CD4-positive, alpha-beta memory T cell (primary cell): Measurements from ENCODE around the gene CNNM3. TPM values are rescaled to one million over a fixed set of nuclear protein-coding genes. Genes with fewer than 3 reads are reported as not detected.
A peak's percentile ranks its signal among the peaks of the same experiment; 100 is the strongest.
"Not testable (repeated sequence)": the region's sequence is repeated elsewhere in the genome, so short reads cannot be mapped to it uniquely, and the experiment has no call there.

Source experiments
- CTCF ChIA-PET: fragments of 350-600 bp; sonication (Branson Sonifier 250); formaldehyde crosslinking; loops from one replicate; lab custom pipeline; 2021; ENCODE audit warnings: inconsistent platforms; ENCODE audit not compliant: partially characterized antibody; lab: Charles Lee
- POLR2A ChIA-PET: fragments of 350-600 bp; sonication (Branson Sonifier 250); formaldehyde crosslinking; loops from one replicate; lab custom pipeline; 2021; ENCODE audit not compliant: partially characterized antibody; lab: Charles Lee
- DNase-seq, 5 donors: peaks; one replicate each; pipeline versions ENCODE4 v3.0.0 to v3.0.0-alpha.2; 2020 to 2022; ENCODE audit warnings: mixed read lengths in 1 of 5
- H3K27ac ChIP-seq: one replicate; pipeline ENCODE4 v1.7.0; 2013; ENCODE audit warnings: low read depth, low read length
- H3K27me3 ChIP-seq: 2 replicates; pipeline ENCODE4 v1.7.0; 2013; ENCODE audit warnings: mild to moderate bottlenecking, low read length, moderate library complexity; ENCODE audit not compliant: insufficient read depth
- H3K36me3 ChIP-seq: 2 replicates; pipeline ENCODE4 v1.7.0; 2013; ENCODE audit warnings: mild to moderate bottlenecking, low read length, moderate library complexity; ENCODE audit not compliant: insufficient read depth
- H3K4me1 ChIP-seq: 2 replicates; pipeline ENCODE4 v1.7.0; 2013; ENCODE audit warnings: mild to moderate bottlenecking, low read length, moderate library complexity; ENCODE audit not compliant: insufficient read depth
- H3K4me3 ChIP-seq, 2 donors: one replicate each; pipeline ENCODE4 v1.7.0; 2013; ENCODE audit warnings: low read length in 2 of 2, mild to moderate bottlenecking in 1 of 2
- H3K9me3 ChIP-seq, 2 donors: one replicate each; pipeline ENCODE4 v1.7.0; 2013; ENCODE audit warnings: low read length in 2 of 2, control low read depth in 1 of 2; ENCODE audit not compliant: control insufficient read depth in 1 of 2
- H3K27ac Mint-ChIP-seq, 7 donors: one replicate each; pipeline ENCODE4 v1.8.0; 2020 to 2021; ENCODE audit warnings: mixed read lengths in 7 of 7, mild to moderate bottlenecking in 6 of 7, inconsistent platforms in 3 of 7, moderate library complexity in 3 of 7
- H3K27me3 Mint-ChIP-seq, 2 donors: one replicate each; pipeline ENCODE4 v1.8.0; 2020 to 2021; ENCODE audit warnings: mixed read lengths in 2 of 2
- H3K36me3 Mint-ChIP-seq, 2 donors: one replicate each; pipeline ENCODE4 v1.8.0; 2020 to 2021; ENCODE audit warnings: mixed read lengths in 2 of 2, inconsistent platforms in 1 of 2, mild to moderate bottlenecking in 1 of 2
- H3K4me1 Mint-ChIP-seq, 4 donors: one replicate each; pipeline ENCODE4 v1.8.0; 2020 to 2021; ENCODE audit warnings: mixed read lengths in 4 of 4, mild to moderate bottlenecking in 1 of 4
- H3K4me3 Mint-ChIP-seq, 8 donors: one replicate each; pipeline ENCODE4 v1.8.0; 2020 to 2021; ENCODE audit warnings: mixed read lengths in 8 of 8, mild to moderate bottlenecking in 7 of 8, moderate library complexity in 6 of 8, inconsistent platforms in 3 of 8
- H3K9me3 Mint-ChIP-seq, 8 donors: one replicate each; pipeline ENCODE4 v1.8.0; 2020 to 2021; ENCODE audit warnings: mixed read lengths in 8 of 8, mild to moderate bottlenecking in 5 of 8, inconsistent platforms in 3 of 8, moderate library complexity in 1 of 8
- intact Hi-C: fragments of 100-400 bp; cut with micrococcal nuclease; formaldehyde crosslinking; loops from one replicate; pipeline ENCODE4 v1.15.1; 2023
- polyA plus RNA-seq, 2 donors: library from polyadenylated mRNA; unstranded; fragments of 300-500 nt; fragmentation: Illumina TruSeq; gene quantifications; one replicate each; pipeline ENCODE4 v1.2.3, GENCODE V29; 2021
- total RNA-seq, 2 experiments: library from RNA; stranded (reverse); gene quantifications; one replicate each; pipeline ENCODE4 v1.2.3, GENCODE V29; 2021

The CNNM3 gene
- total and polyA plus RNA-seq, 4 experiments from 2014 or later, result 3.7 to 57.4 (median 34.1) TPM

- Histone ChIP-seq H3K9me3 (no peaks in the 10 kb centered on the region), H3K4me3 (no peak overlapping the region), H3K36me3 (peaks cover 40% of the 10 kb centered on the region), H3K4me1 (peaks cover 38% of the 10 kb centered on the region), H3K27ac (no peak overlapping the region), H3K27me3 (no peaks in the 10 kb centered on the region)
- Mint-ChIP-seq H3K36me3 (peaks cover 16 to 45% of the 10 kb centered on the region in 2 donors), H3K27me3 (no peaks in the 10 kb centered on the region), H3K9me3 (no peaks in the 10 kb centered on the region), H3K4me3 (peak overlapping the region in 6 of 8 donors; percentile 1 to 58 (median 20)), H3K27ac (peak overlapping the region; percentile 53 to 87 (median 77)), H3K4me1 (peaks cover 19 to 56% (median 31%) of the 10 kb centered on the region in 4 donors)
- POLR2A ChIA-PET, result interaction anchor here (0.5 to 10.0 kb wide), 8 partner anchors 8 to 102 kb away, joined by 3 to 194 read pairs (median 11); partner anchors contain the start of gene SEMA4C
- intact Hi-C loops, result no loop called here
- peak in 4 of 5 donors; percentile 37 to 75 (median 46) for DNase-seq
- CTCF ChIA-PET, result interaction anchor here (1.1 to 16.0 kb wide), 4 partner anchors 10 to 102 kb away, joined by 5 to 624 read pairs (median 38); partner anchors contain the start of gene SEMA4C
Measured at GRCh38 chr2:96860065-96861029, 44.3 kb downstream of the CNNM3 start.

DNA sequence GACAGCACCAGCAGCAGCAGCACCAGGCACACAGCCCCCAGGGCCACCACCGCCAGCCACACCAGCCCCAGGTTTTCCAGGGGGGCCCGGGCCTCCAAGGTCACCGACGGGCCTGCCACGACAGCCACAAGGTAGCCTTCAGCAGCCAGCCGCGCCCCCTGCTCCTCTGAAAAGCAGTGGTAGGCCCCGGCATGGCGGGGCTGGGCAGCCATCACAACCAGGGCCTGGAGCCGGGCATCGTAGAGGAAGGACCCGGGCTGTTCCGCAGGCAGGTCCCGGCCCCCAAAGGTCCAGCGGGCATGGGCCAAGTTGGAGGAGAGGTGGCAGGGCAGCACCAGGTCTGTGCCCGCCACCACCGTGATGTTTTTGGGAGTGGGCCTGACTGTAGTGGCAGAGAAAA is 45.0 kb downstream of the CNNM3 start:
- Mint-ChIP-seq H3K9me3 (no peaks in the 10 kb centered on the region), H3K27ac (peak overlapping the region in 2 of 7 donors; percentile 44 to 78), H3K36me3 (peaks cover 23 to 51% of the 10 kb centered on the region in 2 donors), H3K4me3 (no peak overlapping the region), H3K4me1 (peaks cover 21 to 61% (median 34%) of the 10 kb centered on the region in 4 donors), H3K27me3 (no peaks in the 10 kb centered on the region)
- H3K36me3 ChIP-seq, result peaks cover 47% of the 10 kb centered on the region
- ChIA-PET CTCF (interaction anchor here (1.1 to 16.0 kb wide), 4 partner anchors 9 to 102 kb away, joined by 5 to 624 read pairs (median 38); partner anchors contain the start of gene SEMA4C), POLR2A (interaction anchor here (1.1 to 10.0 kb wide), 5 partner anchors 8 to 102 kb away, joined by 5 to 194 read pairs (median 6); partner anchors contain the start of gene SEMA4C)
- DNase-seq, result no peak
- H3K4me1 ChIP-seq, result peaks cover 35% of the 10 kb centered on the region
- no peaks in the 10 kb centered on the region for H3K9me3 ChIP-seq
- H3K27ac ChIP-seq, result no peak overlapping the region
- no peaks in the 10 kb centered on the region for H3K27me3 ChIP-seq
- intact Hi-C loops, result no loop called here
- H3K4me3 ChIP-seq, result no peak overlapping the region

GRCh38 chr2:96863056-96863455 is 47.0 kb downstream of the CNNM3 start:
- peaks cover 22 to 59% (median 36%) of the 10 kb centered on the region in 4 donors for H3K4me1 Mint-ChIP-seq
- H3K27me3 ChIP-seq, DNase-seq, H3K9me3 Mint-ChIP-seq, H3K9me3 ChIP-seq, H3K4me3 ChIP-seq, H3K27me3 Mint-ChIP-seq, intact Hi-C loops, H3K27ac ChIP-seq: not testable (repeated sequence)
- Histone ChIP-seq H3K36me3 (peaks cover 58% of the 10 kb centered on the region), H3K4me1 (peaks cover 42% of the 10 kb centered on the region)
- peak overlapping the region in 1 of 7 donors; percentile 78 for H3K27ac Mint-ChIP-seq
- ChIA-PET POLR2A (interaction anchor here (1.2 to 10.0 kb wide), 2 partner anchors 49 to 90 kb away, joined by 3 to 194 read pairs; no protein-coding TSS in a partner anchor), CTCF (interaction anchor here (1.0 to 16.0 kb wide), 3 partner anchors 85 to 249 kb away, joined by 3 to 624 read pairs (median 8); partner anchors contain the start of gene ANKRD36)
- peak overlapping the region in 1 of 8 donors; percentile 15 for H3K4me3 Mint-ChIP-seq
- H3K36me3 Mint-ChIP-seq, result peaks cover 23 to 57% of the 10 kb centered on the region in 2 donors

GRCh38 chr2:96863575-96864342 is 47.7 kb downstream of the CNNM3 start:
- H3K9me3 Mint-ChIP-seq, result no peaks in the 10 kb centered on the region
- no peaks in the 10 kb centered on the region for H3K27me3 ChIP-seq
- POLR2A ChIA-PET, result interaction anchor here (0.8 to 10.0 kb wide), 3 partner anchors 49 to 90 kb away, joined by 3 to 194 read pairs (median 3); no protein-coding TSS in a partner anchor
- H3K27ac ChIP-seq, result no peak overlapping the region
- no peaks in the 10 kb centered on the region for H3K9me3 ChIP-seq
- no peak overlapping the region for H3K4me3 ChIP-seq
- peaks cover 23 to 60% of the 10 kb centered on the region in 2 donors for H3K36me3 Mint-ChIP-seq
- H3K4me1 Mint-ChIP-seq, result peaks cover 22 to 62% (median 35%) of the 10 kb centered on the region in 4 donors
- peaks cover 40% of the 10 kb centered on the region for H3K4me1 ChIP-seq
- H3K4me3 Mint-ChIP-seq, result peak overlapping the region in 1 of 8 donors; percentile 15
- no peaks in the 10 kb centered on the region for H3K27me3 Mint-ChIP-seq
- intact Hi-C loops, result no loop called here
- no peak overlapping the region for H3K27ac Mint-ChIP-seq
- H3K36me3 ChIP-seq, result peaks cover 58% of the 10 kb centered on the region
- no peak for DNase-seq
- CTCF ChIA-PET, result interaction anchor here (1.1 to 16.0 kb wide), 3 partner anchors 84 to 249 kb away, joined by 3 to 624 read pairs (median 8); partner anchors contain the start of gene ANKRD36

DNA sequence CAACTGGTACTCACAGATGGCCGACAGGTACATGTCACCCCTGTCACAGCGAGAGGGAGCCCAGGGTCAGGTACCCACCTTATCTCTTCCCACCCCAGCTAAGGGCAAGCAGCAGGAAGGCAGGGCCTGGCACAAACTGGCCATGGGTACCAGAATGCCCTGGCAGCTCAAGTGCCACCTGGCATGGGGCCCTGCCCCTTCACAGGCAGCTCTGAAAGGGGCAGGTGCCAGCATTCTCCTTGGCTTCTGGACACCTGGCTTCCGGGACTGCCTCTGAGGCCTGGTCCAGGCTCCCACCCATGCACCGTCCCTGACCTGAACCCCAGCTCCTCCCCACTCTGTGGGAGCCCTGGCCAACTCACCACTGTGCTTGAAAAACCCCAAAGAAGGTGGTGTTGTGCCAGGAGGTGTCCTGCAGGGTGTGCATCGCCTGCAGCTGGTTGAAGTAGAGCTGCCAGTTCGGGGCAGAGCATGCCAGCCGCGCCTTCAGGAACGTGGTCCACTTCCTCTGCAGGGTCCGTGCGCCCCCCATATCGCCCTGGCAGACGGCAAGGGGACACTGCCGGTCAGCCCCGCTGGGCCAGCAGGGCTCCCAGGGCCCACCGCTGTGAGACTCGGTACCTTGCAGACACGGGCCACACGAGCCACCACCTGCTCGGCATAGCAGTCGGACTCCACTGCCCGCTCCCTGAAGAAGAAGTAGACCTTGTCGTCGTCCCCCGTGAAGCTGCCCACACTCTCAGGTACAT is 48.4 kb downstream of the CNNM3 start:
- peaks cover 33% of the 10 kb centered on the region for H3K4me1 ChIP-seq
- POLR2A ChIA-PET, result interaction anchor here (0.7 to 10.0 kb wide), 6 partner anchors 15 to 327 kb away, joined by 3 to 194 read pairs (median 3); no protein-coding TSS in a partner anchor
- no peak overlapping the region for H3K27ac ChIP-seq
- no peak overlapping the region for H3K4me3 Mint-ChIP-seq
- no peaks in the 10 kb centered on the region for H3K27me3 ChIP-seq
- peaks cover 58% of the 10 kb centered on the region for H3K36me3 ChIP-seq
- H3K4me3 ChIP-seq, result no peak overlapping the region
- no peaks in the 10 kb centered on the region for H3K27me3 Mint-ChIP-seq
- DNase-seq, result no peak
- peaks cover 21 to 55% (median 31%) of the 10 kb centered on the region in 4 donors for H3K4me1 Mint-ChIP-seq
- no peaks in the 10 kb centered on the region for H3K9me3 Mint-ChIP-seq
- intact Hi-C loops, result no loop called here
- no peak overlapping the region for H3K27ac Mint-ChIP-seq
- H3K36me3 Mint-ChIP-seq, result peaks cover 23 to 60% of the 10 kb centered on the region in 2 donors
- CTCF ChIA-PET, result interaction anchor here (1.1 to 16.0 kb wide), 2 partner anchors 83 to 97 kb away, joined by 3 to 624 read pairs; no protein-coding TSS in a partner anchor
- no peaks in the 10 kb centered on the region for H3K9me3 ChIP-seq

GRCh38 chr2:96865654-96866053 is 49.6 kb downstream of the CNNM3 start:
- peaks cover 54% of the 10 kb centered on the region for H3K36me3 ChIP-seq
- peak overlapping the region in 3 of 7 donors; percentile 41 to 70 (median 69) for H3K27ac Mint-ChIP-seq

More at GRCh38 chr2:96865654-96866053, 49.6 kb downstream of the CNNM3 start:
- intact Hi-C loops, result no loop called here
- POLR2A ChIA-PET, result interaction anchor here (0.7 to 10.0 kb wide), 6 partner anchors 7 to 328 kb away, joined by 3 to 194 read pairs (median 40); partner anchors contain the start of gene ANKRD39
- peaks cover 20 to 48% (median 27%) of the 10 kb centered on the region in 4 donors for H3K4me1 Mint-ChIP-seq
- DNase-seq, result no peak
- peaks cover 26% of the 10 kb centered on the region for H3K4me1 ChIP-seq
- H3K9me3 ChIP-seq, result no peaks in the 10 kb centered on the region
- H3K27me3 ChIP-seq, result no peaks in the 10 kb centered on the region
- no peaks in the 10 kb centered on the region for H3K9me3 Mint-ChIP-seq
- CTCF ChIA-PET, result interaction anchor here (0.5 to 16.0 kb wide), 2 partner anchors 62 to 82 kb away, joined by 3 to 624 read pairs; no protein-coding TSS in a partner anchor
- no peak overlapping the region for H3K27ac ChIP-seq
- H3K36me3 Mint-ChIP-seq, result peaks cover 17 to 57% of the 10 kb centered on the region in 2 donors
- no peaks in the 10 kb centered on the region for H3K27me3 Mint-ChIP-seq
- peak overlapping the region in 5 of 8 donors; percentile 26 to 49 (median 48) for H3K4me3 Mint-ChIP-seq
- H3K4me3 ChIP-seq, result no peak overlapping the region
